ENCODE data around the gene NUP62CL. TPM values are rescaled to one million over a fixed set of nuclear protein-coding genes. Genes with fewer than 3 reads are reported as not detected.

Gene NUP62CL, protein sequence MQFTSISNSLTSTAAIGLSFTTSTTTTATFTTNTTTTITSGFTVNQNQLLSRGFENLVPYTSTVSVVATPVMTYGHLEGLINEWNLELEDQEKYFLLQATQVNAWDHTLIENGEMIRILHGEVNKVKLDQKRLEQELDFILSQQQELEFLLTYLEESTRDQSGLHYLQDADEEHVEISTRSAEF
- 6.1 and 6.8 TPM in 2 replicates for total RNA-seq
- long read RNA-seq, partial matches to known transcripts, result 0 of 24 reads
- long read RNA-seq, other reads (novel, unspliced or antisense), result 23 of 24 reads

DNA sequence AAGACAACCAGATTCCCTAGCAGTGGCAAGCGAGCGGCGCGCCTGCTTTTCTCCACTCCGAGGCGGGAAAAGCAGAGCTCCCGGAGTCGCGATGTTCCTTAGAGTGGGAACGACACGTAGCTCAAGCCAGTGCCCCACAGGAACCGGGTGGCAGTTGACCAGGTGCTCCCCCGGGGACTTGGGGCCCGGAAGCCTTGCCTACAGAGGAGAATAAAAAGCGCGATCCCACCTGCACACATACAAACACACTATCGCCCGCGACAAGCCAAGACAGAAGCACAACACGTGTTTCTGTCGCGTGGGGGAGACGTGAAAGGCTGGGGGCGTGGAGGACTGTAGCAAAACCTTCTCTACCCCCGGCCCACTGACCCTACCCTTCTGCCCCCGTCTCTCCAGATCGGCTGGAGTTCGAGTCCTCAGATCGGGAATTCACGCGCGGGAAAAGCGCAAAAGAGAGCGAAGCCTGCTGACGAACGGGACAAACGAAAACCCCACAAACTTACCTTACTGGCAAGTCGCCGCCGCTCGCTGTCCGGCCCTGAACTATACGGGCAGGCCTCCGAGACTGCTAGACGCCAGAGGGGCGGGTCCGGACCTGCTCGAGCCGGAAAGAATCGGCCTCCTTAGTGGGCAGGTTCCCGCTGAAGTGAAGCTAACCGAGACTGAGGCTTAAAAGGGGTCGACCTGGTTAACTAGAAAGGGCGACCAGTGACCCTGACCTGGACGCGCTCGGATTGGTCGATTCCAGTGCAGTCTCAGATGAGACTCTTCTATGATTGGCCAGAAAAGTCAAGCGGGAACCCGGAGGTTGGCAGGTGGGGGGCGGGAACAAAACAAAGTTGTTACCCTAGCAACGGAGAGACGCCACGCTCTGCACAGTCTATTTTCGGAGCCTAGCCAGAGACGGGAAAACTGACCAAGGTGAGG is at the start of gene NUP62CL, which contains the start of gene DNAAF6:
NUP62CL (minus strand) TSS at position 664 of the 927 bp plus-strand sequence. CDS start 31,287 bp downstream, outside the sequence.
DNAAF6 (plus strand) TSS at position 842 of the 927 bp plus-strand sequence. CDS start 6,265 bp downstream, outside the sequence.
- Mint-ChIP-seq H3K9me3 (no peaks in the 10 kb centered on the region), H3K4me3 (peak within 1 kb of the TSS; percentile 92), H3K36me3 (ENCODE audit: low read depth) (no peaks in the 10 kb centered on the region), H3K27me3 (ENCODE audit: low read depth) (peaks cover 8% of the 10 kb centered on the region), H3K27ac (ENCODE audit: unreplicated experiment) (no peak within 1 kb of the TSS), H3K4me1 (peaks cover 8% of the 10 kb centered on the region)
- DNase-seq (ENCODE audit: low read depth, low spot score), result peak; percentile 55
- TF ChIP-seq, protein P1, sequence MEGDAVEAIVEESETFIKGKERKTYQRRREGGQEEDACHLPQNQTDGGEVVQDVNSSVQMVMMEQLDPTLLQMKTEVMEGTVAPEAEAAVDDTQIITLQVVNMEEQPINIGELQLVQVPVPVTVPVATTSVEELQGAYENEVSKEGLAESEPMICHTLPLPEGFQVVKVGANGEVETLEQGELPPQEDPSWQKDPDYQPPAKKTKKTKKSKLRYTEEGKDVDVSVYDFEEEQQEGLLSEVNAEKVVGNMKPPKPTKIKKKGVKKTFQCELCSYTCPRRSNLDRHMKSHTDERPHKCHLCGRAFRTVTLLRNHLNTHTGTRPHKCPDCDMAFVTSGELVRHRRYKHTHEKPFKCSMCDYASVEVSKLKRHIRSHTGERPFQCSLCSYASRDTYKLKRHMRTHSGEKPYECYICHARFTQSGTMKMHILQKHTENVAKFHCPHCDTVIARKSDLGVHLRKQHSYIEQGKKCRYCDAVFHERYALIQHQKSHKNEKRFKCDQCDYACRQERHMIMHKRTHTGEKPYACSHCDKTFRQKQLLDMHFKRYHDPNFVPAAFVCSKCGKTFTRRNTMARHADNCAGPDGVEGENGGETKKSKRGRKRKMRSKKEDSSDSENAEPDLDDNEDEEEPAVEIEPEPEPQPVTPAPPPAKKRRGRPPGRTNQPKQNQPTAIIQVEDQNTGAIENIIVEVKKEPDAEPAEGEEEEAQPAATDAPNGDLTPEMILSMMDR (conservative IDR thresholded peaks at IDR 0.05), result no peak

DNA sequence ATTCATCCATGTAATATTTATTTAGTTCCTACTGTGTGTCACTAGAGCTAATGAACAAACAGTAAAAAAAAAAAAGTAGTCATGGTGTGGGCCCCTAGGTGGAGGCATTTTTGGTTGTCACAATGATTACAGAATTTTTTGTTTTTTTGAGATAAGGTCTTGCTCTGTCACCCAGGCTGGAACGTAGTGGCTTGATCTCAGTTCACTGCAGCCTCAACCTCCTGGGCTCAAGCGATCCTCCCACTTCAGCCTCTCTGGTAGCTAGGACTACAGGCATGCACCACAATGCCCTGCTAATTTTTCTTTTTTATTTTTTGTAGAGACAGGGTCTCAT is 22.2 kb upstream of the NUP62CL start:
- H3K9me3 Mint-ChIP-seq, result peaks cover 11% of the 10 kb centered on the region
- DNase-seq (ENCODE audit: low read depth, low spot score), result no peak

DNA sequence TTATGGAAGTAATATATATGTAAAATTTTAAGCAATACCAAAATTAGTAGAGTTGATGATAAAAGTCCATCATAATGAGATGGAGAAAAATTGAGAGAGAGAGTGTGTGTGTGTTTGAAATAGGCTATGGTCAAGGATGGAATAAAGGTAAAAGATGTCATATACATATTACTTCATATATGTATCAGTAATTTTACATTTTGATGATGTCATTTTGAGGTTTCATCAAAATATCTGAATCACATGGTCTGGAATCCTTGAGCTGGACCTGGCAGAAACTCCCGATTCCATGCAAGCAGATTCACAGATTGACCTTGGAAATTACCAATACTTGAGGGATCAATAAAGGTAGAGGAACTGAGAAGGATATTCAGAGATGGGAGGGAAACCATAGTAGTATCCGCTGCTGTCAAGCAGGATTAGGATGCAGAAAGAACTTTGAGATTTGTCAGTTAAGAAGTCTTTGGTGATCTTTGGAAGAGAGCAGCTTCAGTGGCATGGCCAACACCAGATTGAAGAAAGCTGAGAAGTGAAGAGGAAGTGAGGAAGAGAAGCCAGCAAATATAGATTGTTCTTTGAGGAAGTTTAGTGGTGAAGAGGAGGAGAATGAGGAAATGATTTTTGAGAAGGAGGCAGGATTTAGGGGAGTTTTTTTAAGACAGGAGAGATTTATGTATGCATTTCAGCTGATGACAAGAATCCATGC is 21.7 kb upstream of the NUP62CL start:
- no peaks in the 10 kb centered on the region for H3K36me3 Mint-ChIP-seq (ENCODE audit: low read depth)
- no peak overlapping the region for H3K4me3 Mint-ChIP-seq
- no peak for DNase-seq (ENCODE audit: low read depth, low spot score)
- no peaks in the 10 kb centered on the region for H3K27me3 Mint-ChIP-seq (ENCODE audit: low read depth)
- peaks cover 11% of the 10 kb centered on the region for H3K9me3 Mint-ChIP-seq
- TF ChIP-seq, protein P1 (conservative IDR thresholded peaks at IDR 0.05), result no peak
- no peak overlapping the region for H3K27ac Mint-ChIP-seq (ENCODE audit: unreplicated experiment)
- H3K4me1 Mint-ChIP-seq, result no peaks in the 10 kb centered on the region

More for the DNA sequence above, 22.2 kb upstream of the NUP62CL start:
- no peaks in the 10 kb centered on the region for H3K4me1 Mint-ChIP-seq
- H3K4me3 Mint-ChIP-seq, result no peak overlapping the region
- H3K27ac Mint-ChIP-seq (ENCODE audit: unreplicated experiment), result no peak overlapping the region
- no peaks in the 10 kb centered on the region for H3K36me3 Mint-ChIP-seq (ENCODE audit: low read depth)
- TF ChIP-seq, protein P1 (conservative IDR thresholded peaks at IDR 0.05), result no peak
- no peaks in the 10 kb centered on the region for H3K27me3 Mint-ChIP-seq (ENCODE audit: low read depth)

DNA sequence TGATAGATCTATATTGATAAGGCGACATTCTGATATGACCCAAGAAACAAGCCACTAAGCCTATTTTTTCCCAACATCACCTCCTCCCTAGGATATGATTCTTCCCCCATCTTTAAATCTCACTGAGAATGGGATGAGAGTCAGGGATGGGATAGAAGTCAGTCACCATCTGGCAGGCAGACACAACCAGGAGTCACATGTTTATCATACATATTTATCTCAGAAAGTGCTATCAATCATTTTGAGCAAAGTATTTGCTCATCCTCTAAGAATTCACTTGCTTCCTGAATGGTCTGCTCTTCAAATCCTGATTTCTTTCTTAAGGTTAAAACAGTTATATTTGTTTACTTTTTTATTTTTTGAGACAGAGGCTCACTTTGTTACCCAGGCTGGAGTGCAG is 20.5 kb upstream of the NUP62CL start:
- Mint-ChIP-seq H3K9me3 (peaks cover 8% of the 10 kb centered on the region), H3K27me3 (ENCODE audit: low read depth) (no peaks in the 10 kb centered on the region), H3K36me3 (ENCODE audit: low read depth) (no peaks in the 10 kb centered on the region), H3K4me1 (no peaks in the 10 kb centered on the region), H3K27ac (ENCODE audit: unreplicated experiment) (no peak overlapping the region), H3K4me3 (no peak overlapping the region)
- no peak for DNase-seq (ENCODE audit: low read depth, low spot score)
- TF ChIP-seq, protein P1 (conservative IDR thresholded peaks at IDR 0.05), result no peak

DNA sequence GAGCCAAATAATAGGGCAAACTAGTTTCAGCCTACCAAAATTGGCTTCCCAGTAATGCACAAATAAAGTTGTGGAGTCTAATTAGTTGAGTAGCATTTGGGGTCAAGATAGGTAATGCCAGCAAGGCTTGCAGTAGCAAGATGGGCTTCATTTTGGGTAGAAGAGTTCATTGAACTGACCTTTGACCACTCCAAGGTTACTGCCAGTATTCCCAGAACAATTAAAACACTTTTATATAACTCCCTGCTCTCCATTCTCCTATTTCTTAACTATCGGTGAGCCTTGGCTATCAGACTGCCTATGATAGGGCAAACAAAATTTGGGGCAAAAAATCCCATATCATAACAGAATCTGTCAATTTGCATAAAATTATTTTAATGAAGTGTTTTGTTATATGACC is 7.2 kb upstream of the NUP62CL start:
- H3K4me1 Mint-ChIP-seq, result no peaks in the 10 kb centered on the region

More for the DNA sequence above, 7.2 kb upstream of the NUP62CL start:
- Mint-ChIP-seq H3K27ac (ENCODE audit: unreplicated experiment) (no peak overlapping the region), H3K36me3 (ENCODE audit: low read depth) (no peaks in the 10 kb centered on the region), H3K27me3 (ENCODE audit: low read depth) (no peaks in the 10 kb centered on the region), H3K9me3 (no peaks in the 10 kb centered on the region), H3K4me3 (no peak overlapping the region)
- DNase-seq (ENCODE audit: low read depth, low spot score), result no peak
- TF ChIP-seq, protein P1 (conservative IDR thresholded peaks at IDR 0.05), result no peak

All from neural crest cell (in vitro differentiated cells).